GM19238 (cell line): ENCODE data around the gene PRSS57.
"Not testable (repeated sequence)": the region's sequence is repeated elsewhere in the genome, so short reads cannot be mapped to it uniquely, and the experiment has no call there.

ENCODE experiments used
- DNase-seq: peaks from one replicate; pipeline ENCODE4 v3.0.0; 2011; ENCODE audit warnings: low spot score; ENCODE audit not compliant: insufficient read length

PRSS57 gene

GRCh38 chr19:674282-675151 lies 20.7 kb downstream of the PRSS57 start:
- DNase-seq = no peak

- no peak for DNase-seq
These were observed 24.6 kb downstream of the PRSS57 start for GRCh38 chr19:670609-671075.

- not testable (repeated sequence) for DNase-seq
These were observed 26.4 kb downstream of the PRSS57 start for GRCh38 chr19:668675-669434.

- DNase-seq = not testable (repeated sequence)
These were observed 28.2 kb downstream of the PRSS57 start for GRCh38 chr19:666985-667573.

GRCh38 chr19:664913-665443 lies 30.3 kb downstream of the PRSS57 start:
- DNase-seq = peak; percentile 90

- DNase-seq = no peak
These were observed 31.6 kb downstream of the PRSS57 start for GRCh38 chr19:663682-664117.

GRCh38 chr19:662962-663681 lies 32.1 kb downstream of the PRSS57 start, which contains the start of gene RNF126:
Gene RNF126 (minus strand): TSS chr19:663214. CDS start chr19:663121, 93 bp downstream.
- peak; percentile 99 for DNase-seq

GRCh38 chr19:662207-662961 lies 32.9 kb downstream of the PRSS57 start:
- DNase-seq = peak; percentile 82

GRCh38 chr19:661427-662196 lies 33.6 kb downstream of the PRSS57 start:
- DNase-seq = peak; percentile 93

- DNase-seq = no peak
These were observed 34.3 kb downstream of the PRSS57 start for GRCh38 chr19:660793-661426.

- no peak for DNase-seq
These were observed 36.1 kb downstream of the PRSS57 start for GRCh38 chr19:658916-659839.

GRCh38 chr19:658059-658839 lies 37.0 kb downstream of the PRSS57 start:
- DNase-seq = no peak

- DNase-seq = no peak
These were observed 37.6 kb downstream of the PRSS57 start for GRCh38 chr19:657611-658010.

- no peak for DNase-seq
These were observed 38.3 kb downstream of the PRSS57 start for GRCh38 chr19:656751-657559.

GRCh38 chr19:655691-656090 lies 39.6 kb downstream of the PRSS57 start:
- no peak for DNase-seq

GRCh38 chr19:653425-653824 lies 41.8 kb downstream of the PRSS57 start:
- DNase-seq = no peak
